ENCODE data around the gene USP20.

The USP20 gene

GRCh38 chr9:129898185-129898584, 62.9 kb downstream of the USP20 start:
- no peak for TF ChIP-seq TSHZ2 (CRISPR knock-in tag; IDR thresholded peaks at IDR 0.05)
- no peak for TF ChIP-seq RARB (CRISPR knock-in tag; IDR thresholded peaks at IDR 0.05)
- TF ChIP-seq ESRRG (CRISPR knock-in tag; IDR thresholded peaks at IDR 0.05): no peak
- TF ChIP-seq PATZ1 (CRISPR knock-in tag; IDR thresholded peaks at IDR 0.05; ENCODE audit: borderline replicate concordance): no peak
- no peak for TF ChIP-seq ZC3H10 (CRISPR knock-in tag; IDR thresholded peaks at IDR 0.05)
- ATAC-seq: no peak; the same call in 2 of the 3 replicates

- TF ChIP-seq OSR1 (CRISPR knock-in tag; IDR thresholded peaks at IDR 0.05) (no peak), SNAI2 (CRISPR knock-in tag; IDR thresholded peaks at IDR 0.05) (no peak), ISL1 (CRISPR knock-in tag; IDR thresholded peaks at IDR 0.05) (no peak), RARB (CRISPR knock-in tag; IDR thresholded peaks at IDR 0.05) (no peak)
Measured at GRCh38 chr9:129899620-129900019, 64.4 kb downstream of the USP20 start.

GRCh38 chr9:129900263-129901027, 65.2 kb downstream of the USP20 start:
- no peak for ATAC-seq
- no peak for TF ChIP-seq TSHZ2 (CRISPR knock-in tag; IDR thresholded peaks at IDR 0.05)
- TF ChIP-seq POU6F1 (CRISPR knock-in tag; IDR thresholded peaks at IDR 0.05; ENCODE audit: borderline replicate concordance, low read depth): no peak
- TF ChIP-seq TCF4 (CRISPR knock-in tag; IDR thresholded peaks at IDR 0.05; ENCODE audit: borderline replicate concordance): no peak
- no peak for TF ChIP-seq BACH2 (CRISPR knock-in tag; IDR thresholded peaks at IDR 0.05; ENCODE audit: borderline replicate concordance)
- no peak for TF ChIP-seq CSDC2 (CRISPR knock-in tag; IDR thresholded peaks at IDR 0.05)
- no peak for TF ChIP-seq ARNTL (CRISPR knock-in tag; IDR thresholded peaks at IDR 0.05; ENCODE audit: borderline replicate concordance, low read depth)
- TF ChIP-seq CREB5 (CRISPR knock-in tag; IDR thresholded peaks at IDR 0.05; ENCODE audit: low read depth): no peak
- TF ChIP-seq SNAI2 (CRISPR knock-in tag; IDR thresholded peaks at IDR 0.05): no peak
- no peak for TF ChIP-seq ZNF70 (CRISPR knock-in tag; IDR thresholded peaks at IDR 0.05)
- no peak for TF ChIP-seq PATZ1 (CRISPR knock-in tag; IDR thresholded peaks at IDR 0.05; ENCODE audit: borderline replicate concordance)
- no peak for TF ChIP-seq ZFP3 (CRISPR knock-in tag; IDR thresholded peaks at IDR 0.05)
- TF ChIP-seq PPARA (CRISPR knock-in tag; IDR thresholded peaks at IDR 0.05; ENCODE audit: borderline replicate concordance): no peak
- TF ChIP-seq ZFP30 (CRISPR knock-in tag; IDR thresholded peaks at IDR 0.05): no peak
- TF ChIP-seq ISL1 (CRISPR knock-in tag; IDR thresholded peaks at IDR 0.05): no peak
- TF ChIP-seq ZNF8 (CRISPR knock-in tag; IDR thresholded peaks at IDR 0.05): no peak

More at GRCh38 chr9:129899620-129900019, 64.4 kb downstream of the USP20 start:
- ATAC-seq: no peak
